ENCODE measurements around the gene SMOC1. TPM values are rescaled to one million over a fixed set of nuclear protein-coding genes. Genes with fewer than 3 reads are reported as not detected.

Gene SMOC1
- total RNA-seq, 1 donor from 2014 or later, result 2.0 TPM

DNA sequence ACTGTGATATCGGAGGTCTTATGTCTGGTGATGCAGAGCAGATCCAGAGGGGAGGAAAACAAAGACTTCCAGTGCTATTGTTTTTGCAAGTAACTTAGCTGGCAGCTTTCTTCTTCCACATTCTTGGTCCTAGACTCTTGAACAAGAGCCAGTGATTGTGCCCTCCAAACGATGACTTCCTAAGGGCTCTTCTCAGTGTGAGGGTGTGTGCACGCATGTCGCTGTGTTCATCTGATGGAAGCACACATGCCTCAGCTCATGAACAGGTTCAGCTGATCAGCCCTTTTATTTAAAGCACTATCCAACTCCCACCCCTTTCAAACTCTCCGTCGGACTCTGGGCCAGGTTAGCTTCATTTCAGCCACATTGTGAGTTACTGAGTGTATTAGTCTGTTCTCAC is 59.5 kb downstream of the SMOC1 start:
- Mint-ChIP-seq H3K4me3 (ENCODE audit: unreplicated experiment) (no peak overlapping the region), H3K36me3 (ENCODE audit: unreplicated experiment) (no peaks in the 10 kb centered on the region), H3K4me1 (ENCODE audit: unreplicated experiment) (no peaks in the 10 kb centered on the region), H3K27me3 (ENCODE audit: unreplicated experiment) (peaks cover 12% of the 10 kb centered on the region), H3K27ac (ENCODE audit: unreplicated experiment) (no peak overlapping the region), H3K9me3 (ENCODE audit: unreplicated experiment) (no peaks in the 10 kb centered on the region)
- no peak for DNase-seq (ENCODE audit: extremely low spot score, unreplicated experiment)
- TF ChIP-seq, protein P1, sequence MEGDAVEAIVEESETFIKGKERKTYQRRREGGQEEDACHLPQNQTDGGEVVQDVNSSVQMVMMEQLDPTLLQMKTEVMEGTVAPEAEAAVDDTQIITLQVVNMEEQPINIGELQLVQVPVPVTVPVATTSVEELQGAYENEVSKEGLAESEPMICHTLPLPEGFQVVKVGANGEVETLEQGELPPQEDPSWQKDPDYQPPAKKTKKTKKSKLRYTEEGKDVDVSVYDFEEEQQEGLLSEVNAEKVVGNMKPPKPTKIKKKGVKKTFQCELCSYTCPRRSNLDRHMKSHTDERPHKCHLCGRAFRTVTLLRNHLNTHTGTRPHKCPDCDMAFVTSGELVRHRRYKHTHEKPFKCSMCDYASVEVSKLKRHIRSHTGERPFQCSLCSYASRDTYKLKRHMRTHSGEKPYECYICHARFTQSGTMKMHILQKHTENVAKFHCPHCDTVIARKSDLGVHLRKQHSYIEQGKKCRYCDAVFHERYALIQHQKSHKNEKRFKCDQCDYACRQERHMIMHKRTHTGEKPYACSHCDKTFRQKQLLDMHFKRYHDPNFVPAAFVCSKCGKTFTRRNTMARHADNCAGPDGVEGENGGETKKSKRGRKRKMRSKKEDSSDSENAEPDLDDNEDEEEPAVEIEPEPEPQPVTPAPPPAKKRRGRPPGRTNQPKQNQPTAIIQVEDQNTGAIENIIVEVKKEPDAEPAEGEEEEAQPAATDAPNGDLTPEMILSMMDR (IDR thresholded peaks at IDR 0.05), result no peak

- no peak for DNase-seq (ENCODE audit: extremely low spot score, unreplicated experiment)
- H3K27ac Mint-ChIP-seq (ENCODE audit: unreplicated experiment), result no peak overlapping the region
- no peak overlapping the region for H3K4me3 Mint-ChIP-seq (ENCODE audit: unreplicated experiment)
- H3K4me1 Mint-ChIP-seq (ENCODE audit: unreplicated experiment), result no peaks in the 10 kb centered on the region
- TF ChIP-seq, protein P1 (IDR thresholded peaks at IDR 0.05), result no peak
- H3K27me3 Mint-ChIP-seq (ENCODE audit: unreplicated experiment), result peaks cover 13% of the 10 kb centered on the region
- no peaks in the 10 kb centered on the region for H3K36me3 Mint-ChIP-seq (ENCODE audit: unreplicated experiment)
- H3K9me3 Mint-ChIP-seq (ENCODE audit: unreplicated experiment), result no peaks in the 10 kb centered on the region
These were observed 62.8 kb downstream of the SMOC1 start for GRCh38 chr14:69941768-69942742.

- H3K27ac Mint-ChIP-seq (ENCODE audit: unreplicated experiment), result no peak overlapping the region
- H3K4me1 Mint-ChIP-seq (ENCODE audit: unreplicated experiment), result no peaks in the 10 kb centered on the region
- H3K36me3 Mint-ChIP-seq (ENCODE audit: unreplicated experiment), result no peaks in the 10 kb centered on the region
- H3K27me3 Mint-ChIP-seq (ENCODE audit: unreplicated experiment), result peaks cover 10% of the 10 kb centered on the region
- TF ChIP-seq, protein P1 (IDR thresholded peaks at IDR 0.05), result no peak
- no peak overlapping the region for H3K4me3 Mint-ChIP-seq (ENCODE audit: unreplicated experiment)
- no peaks in the 10 kb centered on the region for H3K9me3 Mint-ChIP-seq (ENCODE audit: unreplicated experiment)
- DNase-seq (ENCODE audit: extremely low spot score, unreplicated experiment), result no peak
These were observed 64.0 kb downstream of the SMOC1 start for GRCh38 chr14:69943084-69943780.

DNA sequence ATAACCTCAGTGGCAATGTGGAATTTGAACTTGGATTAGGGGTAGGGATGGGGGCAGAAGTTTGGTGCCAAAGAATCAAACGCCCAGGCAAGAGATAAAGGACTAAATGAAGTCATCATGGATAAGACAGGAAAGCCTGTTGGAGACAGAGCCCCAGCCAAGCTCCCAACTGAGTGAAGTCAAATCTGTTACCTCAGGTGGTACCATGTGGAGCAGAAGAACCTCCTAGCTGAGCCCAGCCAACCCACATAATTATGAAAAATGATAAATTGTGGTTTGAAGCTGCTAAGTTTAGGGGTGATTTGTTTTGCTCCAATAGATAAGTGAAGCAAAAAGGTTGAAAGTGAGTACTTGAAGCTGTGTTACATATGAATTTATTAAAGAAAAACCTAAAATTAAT is 66.1 kb downstream of the SMOC1 start:
- no peak for DNase-seq (ENCODE audit: extremely low spot score, unreplicated experiment)
- no peaks in the 10 kb centered on the region for H3K9me3 Mint-ChIP-seq (ENCODE audit: unreplicated experiment)
- H3K4me1 Mint-ChIP-seq (ENCODE audit: unreplicated experiment), result no peaks in the 10 kb centered on the region
- H3K36me3 Mint-ChIP-seq (ENCODE audit: unreplicated experiment), result no peaks in the 10 kb centered on the region
- TF ChIP-seq, protein P1 (IDR thresholded peaks at IDR 0.05), result no peak
- H3K27me3 Mint-ChIP-seq (ENCODE audit: unreplicated experiment), result peaks cover 9% of the 10 kb centered on the region
- no peak overlapping the region for H3K4me3 Mint-ChIP-seq (ENCODE audit: unreplicated experiment)
- H3K27ac Mint-ChIP-seq (ENCODE audit: unreplicated experiment), result no peak overlapping the region

DNA sequence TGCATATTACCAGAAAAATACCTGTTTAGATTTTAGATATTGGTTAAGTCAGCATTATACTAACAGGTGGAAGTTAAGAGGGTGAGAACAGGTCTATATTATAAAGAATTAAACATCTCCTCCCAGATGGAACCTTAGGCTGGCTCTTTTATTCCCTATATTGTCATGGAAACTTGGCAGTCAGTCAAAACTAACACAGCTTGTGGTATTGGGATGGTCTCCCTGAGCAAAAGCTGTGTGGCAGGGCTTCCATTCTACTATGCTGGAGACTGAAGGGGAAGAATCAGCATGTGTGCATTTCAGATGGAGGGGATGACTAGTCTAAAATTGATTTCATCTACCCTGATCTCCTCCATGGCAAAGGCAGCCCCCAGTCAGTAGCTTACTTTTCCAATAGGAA is 66.7 kb downstream of the SMOC1 start:
- Mint-ChIP-seq H3K4me3 (ENCODE audit: unreplicated experiment) (no peak overlapping the region), H3K36me3 (ENCODE audit: unreplicated experiment) (no peaks in the 10 kb centered on the region), H3K27ac (ENCODE audit: unreplicated experiment) (no peak overlapping the region), H3K9me3 (ENCODE audit: unreplicated experiment) (no peaks in the 10 kb centered on the region), H3K27me3 (ENCODE audit: unreplicated experiment) (peaks cover 8% of the 10 kb centered on the region), H3K4me1 (ENCODE audit: unreplicated experiment) (no peaks in the 10 kb centered on the region)
- DNase-seq (ENCODE audit: extremely low spot score, unreplicated experiment), result no peak
- TF ChIP-seq, protein P1 (IDR thresholded peaks at IDR 0.05), result no peak
